Measurements from ENCODE around the gene CHI3L2.

CHI3L2 gene

DNA sequence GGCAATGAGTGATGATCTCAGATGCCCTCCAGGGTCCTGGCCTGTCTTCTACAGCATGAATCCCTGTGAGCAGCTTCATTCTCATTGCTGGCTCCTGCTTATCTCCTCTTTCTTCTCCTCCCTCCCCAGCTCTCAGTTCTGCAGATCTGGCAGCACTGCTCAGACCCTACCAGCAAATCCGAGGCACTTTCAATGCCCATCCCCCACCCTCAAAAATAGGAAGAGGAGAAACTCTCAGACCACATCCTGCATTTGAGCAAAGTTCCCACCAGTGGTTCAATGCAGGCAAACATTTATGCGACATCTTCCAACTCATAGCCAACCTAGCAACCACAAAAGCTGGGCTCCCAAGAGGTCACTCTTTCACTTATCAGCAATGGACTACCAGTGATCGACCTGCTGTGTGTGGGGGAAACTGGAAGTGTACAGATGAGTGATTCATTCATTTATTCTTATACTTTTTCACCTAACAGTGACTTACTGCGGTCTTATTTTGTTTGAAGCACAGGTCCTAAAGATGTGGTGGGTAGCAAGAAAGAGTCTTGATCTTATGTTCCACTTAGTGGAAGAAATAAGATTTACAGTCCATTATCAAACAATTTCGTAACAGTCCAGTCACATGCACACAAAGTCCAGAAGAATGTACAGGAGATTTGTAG lies 5.8 kb upstream of the CHI3L2 start:
- no peak for DNase-seq

DNA sequence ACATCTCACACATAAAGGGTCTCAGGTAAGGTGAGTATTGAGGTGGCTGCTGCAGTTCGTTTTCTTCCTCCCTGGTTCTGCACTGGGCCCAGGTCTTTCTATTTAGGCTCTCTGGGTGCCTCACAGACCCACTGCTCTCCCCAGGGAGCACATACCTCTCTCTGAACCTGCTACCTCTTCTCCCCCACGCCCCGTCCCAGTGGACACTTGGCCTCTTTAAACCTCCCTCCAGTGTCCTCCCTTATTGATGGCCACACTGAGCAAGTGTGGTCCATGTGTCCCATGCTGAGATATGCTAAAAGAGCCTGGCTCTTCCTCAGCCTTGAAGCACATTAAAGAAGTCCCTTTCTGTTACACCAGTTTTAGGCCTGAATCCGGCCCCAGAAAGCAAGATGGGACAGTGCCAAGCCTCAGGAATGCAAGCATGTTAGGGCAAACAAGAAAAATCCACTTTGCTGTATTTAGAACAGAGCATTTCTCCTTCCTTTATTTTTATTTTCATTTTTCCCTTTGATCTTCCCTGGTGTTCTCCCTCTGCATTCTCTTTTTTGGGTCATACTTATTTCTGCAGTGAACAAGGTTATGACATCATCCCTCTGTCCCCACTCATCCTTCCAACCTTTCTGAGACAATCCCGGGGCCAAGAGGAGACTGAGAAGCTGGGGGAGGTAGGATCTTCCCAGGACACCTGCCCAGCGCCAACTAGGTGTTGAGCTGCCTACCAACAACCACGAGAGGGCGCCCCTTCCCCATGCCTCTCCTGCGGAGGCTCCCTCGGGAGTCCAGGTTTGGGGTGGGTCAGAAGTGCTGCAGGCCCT lies 5.0 kb upstream of the CHI3L2 start:
- DNase-seq: peak; percentile 81

DNA sequence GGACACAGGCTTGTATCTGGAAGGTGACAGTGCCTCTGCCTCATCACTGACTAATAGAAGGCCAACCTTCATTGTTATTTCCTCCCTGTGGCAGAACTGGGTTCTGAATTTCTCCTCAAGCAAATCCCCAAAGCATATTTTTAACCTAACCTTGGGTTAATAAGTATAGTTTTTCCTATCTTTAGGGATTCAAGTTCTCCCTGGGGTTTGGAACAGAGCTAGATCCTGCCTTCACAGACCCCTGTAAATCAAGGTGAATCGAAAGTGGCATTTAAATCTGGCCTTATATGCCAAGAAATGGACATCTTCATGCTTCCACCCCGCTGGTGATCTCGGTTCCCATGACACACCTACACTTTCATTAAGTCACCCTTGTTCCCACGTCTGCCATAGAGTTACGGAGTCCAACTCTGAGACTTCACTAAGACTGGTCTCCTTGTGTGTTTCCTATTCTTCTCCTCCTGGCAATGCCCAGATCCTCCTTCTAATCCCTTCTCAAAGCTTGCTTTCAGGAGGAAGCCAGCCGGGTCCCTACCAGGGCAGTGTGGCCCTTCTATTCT lies 4.3 kb upstream of the CHI3L2 start:
- no peak for DNase-seq

DNA sequence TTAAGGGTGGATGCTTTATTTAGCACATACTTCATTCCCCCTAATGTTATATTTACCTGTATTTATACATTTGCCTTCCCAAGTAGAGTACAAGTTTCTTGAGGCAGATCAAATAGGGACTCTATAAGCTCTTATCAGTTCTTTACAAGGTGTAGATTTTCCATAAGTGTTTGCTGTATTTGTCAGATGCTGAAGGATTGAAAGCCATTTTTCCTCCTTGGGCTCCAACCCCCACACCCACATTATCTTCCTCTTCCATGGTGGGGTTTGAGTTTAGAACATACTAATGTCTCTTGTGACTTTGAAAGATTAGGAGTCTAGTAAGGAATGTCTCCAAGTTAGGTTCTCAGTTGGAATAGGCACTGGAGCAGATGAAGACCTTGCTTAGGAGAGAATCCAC lies 2.4 kb upstream of the CHI3L2 start:
- no peak for DNase-seq

DNA sequence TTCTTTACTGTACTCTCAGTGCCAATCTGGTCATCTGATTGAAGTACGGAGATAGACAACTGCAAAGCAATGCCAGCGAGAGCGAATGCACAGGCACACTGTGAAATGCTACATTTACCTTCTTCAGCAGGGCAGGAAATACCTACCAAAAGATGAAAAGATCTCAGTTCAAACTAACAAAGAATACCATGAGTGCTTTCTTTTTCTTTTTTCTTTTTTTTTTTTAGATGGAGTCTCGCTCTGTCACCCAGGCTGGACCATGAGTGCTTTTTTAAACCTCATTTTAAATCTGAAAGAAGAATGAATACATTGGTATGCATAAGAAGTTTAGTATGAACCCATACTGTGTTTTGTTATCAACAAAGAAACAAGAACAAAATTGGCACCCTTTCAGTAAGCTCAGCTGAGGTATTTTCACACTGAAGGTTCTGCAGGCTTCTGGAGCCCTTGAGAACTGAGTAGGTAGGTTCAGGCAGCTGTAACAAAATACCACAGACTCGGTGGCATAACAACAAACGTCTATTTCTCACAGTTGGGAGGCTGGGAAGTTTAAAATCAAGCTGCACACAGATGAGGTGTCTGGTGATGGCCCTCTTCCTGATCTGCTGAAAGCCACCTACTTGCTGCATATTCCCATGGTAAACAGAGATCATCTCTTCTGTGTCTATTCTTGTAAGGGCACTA lies 1.7 kb upstream of the CHI3L2 start:
- no peak for DNase-seq

DNA sequence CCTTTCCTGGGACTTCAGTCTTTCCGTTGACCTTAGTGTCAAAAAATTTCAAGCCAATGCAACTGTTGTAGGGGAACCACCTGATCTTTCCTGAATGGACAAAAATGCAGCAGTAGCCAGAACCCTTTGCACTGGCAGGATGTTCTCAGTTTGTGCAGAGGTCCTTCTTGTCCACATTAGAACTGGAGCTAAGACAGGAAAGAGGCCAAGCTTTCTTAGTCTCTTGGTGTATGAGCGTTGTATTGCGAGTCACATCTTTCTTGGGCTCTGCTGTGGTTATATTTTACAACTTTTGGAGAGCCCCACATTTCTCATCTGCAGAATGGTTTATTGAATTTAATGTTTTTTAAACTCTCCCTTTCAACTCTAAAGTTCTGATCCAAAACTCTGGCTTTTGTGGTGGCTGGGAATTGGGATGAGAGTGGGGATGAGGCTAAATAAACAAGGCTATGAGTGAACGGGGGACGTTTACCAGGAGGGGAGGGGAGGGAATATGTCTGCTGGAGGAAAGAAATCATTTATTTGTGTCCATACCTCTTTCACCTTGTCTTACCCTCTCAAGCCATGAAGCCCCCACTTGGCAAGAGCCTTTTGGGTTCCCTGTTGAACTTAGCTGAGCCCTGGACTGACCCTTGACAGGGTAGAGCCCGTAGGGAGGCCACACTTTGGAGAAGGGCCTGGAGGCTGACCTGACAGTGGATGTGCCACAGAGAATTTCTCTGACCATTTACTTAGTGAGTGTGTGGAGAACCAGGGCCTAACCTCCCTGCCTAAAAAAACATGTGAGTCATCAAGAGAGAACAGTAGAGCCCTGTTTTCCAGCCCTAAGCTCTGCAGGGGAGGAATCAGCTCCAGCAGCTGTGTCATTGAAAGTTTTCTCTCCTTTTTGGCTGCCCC lies 586 bp downstream of the CHI3L2 start:
- DNase-seq: no peak

DNA sequence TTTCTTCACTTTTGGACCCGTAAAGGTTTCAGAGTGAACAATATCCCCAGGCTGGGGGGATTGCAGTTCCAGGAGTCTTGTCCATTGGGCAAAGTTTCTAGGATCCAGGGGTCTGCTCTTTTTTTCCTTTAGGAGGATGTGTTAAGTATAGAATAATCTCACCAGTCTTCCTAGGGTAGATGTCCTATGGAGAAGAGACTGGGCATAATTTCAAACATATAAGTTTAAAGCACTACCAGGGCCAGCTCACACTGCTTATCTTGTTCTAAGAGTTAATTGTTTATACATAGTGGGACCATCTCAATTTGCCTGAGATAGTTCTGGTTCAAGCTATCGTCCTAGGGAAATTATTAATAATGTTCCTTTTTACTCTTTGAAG lies 1.2 kb downstream of the CHI3L2 start:
- no peak for DNase-seq

DNA sequence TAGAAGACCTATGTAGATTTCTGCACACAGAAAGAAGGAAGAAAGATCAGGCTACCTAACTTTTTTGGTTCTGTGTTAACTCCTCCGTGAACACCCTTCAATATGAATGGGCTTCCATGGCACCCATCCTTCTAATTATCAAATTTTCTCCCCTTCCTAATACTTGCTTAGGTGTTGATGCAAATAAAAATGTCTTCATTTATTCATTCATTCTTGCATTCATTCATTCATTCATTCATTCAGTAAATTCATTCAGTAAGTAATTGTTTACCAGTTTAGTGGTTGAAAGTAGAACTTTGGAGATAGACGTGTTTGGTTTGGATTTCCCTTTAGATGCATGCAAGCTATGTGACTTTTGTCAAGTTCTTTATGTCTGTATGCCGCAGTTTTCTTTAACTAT lies 4.6 kb downstream of the CHI3L2 start:
- DNase-seq: no peak

DNA sequence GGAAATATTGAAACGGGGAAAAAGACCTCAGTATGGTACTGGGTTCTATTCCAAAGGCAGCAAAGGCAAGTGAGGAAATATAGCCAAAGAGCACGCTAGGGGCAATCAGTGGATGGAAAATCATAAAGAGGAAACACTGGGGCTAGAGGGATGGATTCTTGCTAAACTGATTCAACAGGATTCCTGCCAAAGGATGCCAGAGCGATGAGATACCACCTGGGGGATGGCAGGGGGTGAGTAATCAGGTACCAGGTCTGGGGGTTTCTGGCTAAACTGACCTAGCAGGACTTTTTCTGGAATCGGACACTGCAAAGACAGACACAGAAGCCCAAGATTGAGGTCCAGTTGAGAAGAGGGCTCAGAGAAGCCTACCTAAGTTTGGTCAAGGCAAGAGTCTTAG lies 6.7 kb downstream of the CHI3L2 start:
- no peak for DNase-seq

DNA sequence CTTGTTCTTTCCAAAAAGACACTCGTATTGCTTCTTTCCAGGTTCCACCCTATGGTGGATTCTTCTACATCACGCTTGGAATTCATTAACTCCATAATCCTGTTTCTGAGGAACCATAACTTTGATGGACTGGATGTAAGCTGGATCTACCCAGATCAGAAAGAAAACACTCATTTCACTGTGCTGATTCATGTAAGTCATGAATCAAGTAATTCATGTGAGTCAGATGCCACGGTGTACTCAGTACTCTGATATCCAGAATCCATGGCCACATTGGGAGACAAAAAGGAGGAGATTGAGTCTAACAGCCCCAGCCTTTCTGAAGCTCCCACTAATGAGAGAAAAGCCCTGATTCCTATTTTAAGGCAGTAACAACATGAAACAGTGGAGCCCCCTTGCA lies 7.4 kb downstream of the CHI3L2 start:
- DNase-seq: no peak

DNA sequence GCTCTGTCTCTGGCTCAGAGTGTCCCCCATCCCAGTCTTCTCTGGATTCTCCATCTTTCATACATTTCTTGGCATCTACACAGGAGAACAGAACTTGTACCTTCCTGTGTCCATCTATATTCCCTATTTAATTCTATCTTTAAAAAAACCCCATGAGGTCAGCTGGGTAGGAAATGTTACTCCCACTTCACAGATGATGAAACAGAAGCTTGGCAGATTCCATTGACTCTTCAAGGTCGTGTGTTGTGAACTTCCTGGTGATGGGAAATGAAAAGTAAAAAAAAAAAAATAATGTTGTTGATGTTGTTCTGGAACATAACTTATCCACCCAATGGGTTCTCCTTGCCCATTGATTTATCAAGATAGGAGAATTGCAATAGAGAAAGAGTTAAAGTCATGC lies 8.9 kb downstream of the CHI3L2 start:
- DNase-seq: no peak

DNA sequence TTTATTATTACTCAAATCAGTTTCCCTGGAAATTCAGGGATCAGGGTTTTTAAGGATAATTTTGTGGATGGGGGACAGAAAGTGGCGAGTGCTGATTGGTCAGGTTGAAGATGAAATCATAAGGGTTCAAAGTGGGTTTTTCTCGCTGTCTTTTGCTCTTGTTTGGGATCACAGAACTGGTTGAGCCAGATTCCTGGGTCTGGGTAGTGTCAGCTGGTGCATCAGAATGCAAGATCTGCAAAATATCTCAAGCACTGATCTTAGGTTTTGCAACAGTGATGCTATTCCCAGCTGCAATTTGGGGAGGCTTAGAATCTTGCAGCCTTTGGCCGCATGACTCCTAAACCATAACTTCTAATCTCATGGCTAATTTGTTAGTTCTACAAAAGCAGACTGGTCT lies 9.3 kb downstream of the CHI3L2 start:
- no peak for DNase-seq

DNA sequence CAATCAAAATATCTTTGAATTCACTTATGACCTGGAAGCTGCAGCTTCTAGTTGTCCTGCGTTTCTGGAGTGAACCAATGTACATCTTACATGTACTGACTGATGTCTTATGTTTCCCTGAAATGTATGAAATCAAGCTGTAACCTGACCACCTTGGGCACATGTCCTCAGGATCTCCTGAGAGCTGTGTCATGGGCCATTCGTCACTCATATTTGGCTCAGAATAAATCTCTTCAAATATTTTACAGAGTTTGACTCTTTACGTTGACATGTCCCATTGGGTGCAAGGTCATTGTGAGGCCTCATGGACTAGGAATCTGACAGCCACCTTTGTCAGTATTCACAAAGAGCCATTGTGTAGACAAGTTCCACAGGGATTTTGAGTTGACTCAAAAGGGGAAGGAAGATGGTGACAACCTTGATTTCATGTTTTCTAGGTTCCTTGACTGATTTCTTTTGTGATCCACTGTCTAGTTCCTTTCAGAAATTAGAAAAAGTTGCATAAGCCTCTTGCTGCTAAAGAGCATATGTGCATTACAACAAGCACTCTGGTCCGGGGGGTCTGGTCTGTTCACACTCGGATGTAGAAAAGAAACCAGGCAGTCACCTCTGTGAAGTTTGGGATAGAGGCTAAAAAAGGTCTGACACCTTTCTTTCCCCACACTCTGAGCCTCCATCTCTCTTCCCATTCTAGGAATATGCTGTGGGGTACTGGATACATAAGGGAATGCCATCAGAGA lies 10.7 kb downstream of the CHI3L2 start:
- DNase-seq: no peak

DNA sequence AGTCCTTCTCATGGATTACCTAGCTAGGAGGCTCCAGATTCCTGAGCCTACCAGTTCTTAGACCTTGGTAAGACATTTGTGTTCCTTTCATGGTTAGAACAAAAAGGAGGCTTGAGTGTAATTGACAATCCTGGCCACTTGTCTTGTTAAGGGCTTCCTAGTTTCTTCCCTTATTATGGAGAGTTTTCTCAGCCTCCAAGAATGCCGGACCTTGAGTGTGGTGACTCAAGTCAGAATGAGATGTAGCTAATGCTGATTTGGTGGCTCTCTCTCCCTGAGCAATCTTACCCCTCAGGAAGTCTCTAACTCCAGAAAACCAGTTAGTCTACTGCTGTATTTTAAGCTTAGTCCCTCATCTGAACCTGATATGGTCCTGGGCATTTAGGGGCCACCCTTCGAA lies 14.3 kb downstream of the CHI3L2 start:
- DNase-seq: no peak

DNA sequence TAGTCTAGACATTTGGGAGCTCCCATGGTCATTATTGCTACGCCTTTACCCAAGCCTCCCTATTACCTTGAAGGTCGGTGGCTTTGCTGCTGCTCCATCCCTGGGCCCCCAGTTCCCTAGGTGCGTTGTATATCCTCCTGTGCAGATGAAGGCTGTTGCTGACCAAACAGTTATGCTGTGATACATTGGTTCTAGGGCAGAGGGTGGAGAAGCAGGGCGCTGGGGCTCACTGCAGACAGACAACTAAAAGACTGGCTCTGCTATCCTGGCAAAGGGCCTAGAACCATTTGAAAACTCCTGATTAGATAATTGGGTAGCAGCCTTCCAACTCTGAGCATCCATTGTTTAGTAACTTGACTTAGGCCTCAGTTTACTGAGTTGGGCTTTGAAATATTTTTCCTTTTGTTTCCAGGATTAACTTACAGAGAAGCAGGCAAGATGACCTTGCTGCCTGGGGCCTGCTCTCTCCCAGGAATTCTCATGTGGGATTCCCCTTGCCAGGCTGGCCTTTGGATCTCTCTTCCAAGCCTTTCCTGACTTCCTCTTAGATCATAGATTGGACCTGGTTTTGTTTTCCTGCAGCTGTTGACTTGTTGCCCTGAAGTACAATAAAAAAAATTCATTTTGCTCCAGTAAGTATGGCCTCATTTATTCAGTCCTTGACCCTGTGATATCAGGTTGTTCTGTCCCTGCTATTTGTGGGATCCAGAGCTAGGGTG lies 15.5 kb downstream of the CHI3L2 start:
- DNase-seq: no peak

DNA sequence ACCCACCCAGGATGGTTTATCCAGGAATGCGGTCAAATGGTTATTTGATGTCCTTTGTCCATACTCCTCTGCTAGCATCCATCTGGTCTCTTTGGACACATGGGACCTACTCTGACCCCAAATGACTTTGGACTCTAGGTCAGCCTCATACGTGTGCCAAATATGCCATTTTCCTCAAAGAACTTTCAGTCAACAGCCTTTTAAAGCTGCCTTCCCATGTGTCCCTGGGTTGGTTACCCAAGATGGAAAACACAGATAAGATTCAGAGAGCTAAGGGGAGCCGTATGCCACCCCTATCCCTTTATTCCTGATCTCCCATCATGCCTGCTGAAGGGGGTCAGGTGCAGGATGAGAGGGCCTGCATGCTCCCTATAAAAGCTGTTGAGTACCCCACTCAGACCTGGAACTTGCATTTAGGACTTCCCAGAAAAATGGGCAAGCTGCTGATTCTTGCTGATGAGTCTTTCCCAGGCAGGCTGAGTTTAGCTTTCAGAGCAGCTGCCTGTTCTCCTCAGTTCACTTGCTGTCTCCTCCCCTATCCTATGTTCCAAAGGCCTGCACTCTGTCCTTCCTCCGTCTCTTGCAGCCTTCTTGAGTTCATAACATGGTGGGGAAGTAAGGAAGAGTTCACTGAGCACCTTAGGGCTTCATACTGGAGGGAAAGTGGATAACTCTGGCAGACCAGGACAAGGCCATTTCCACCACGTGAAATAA lies 19.8 kb downstream of the CHI3L2 start:
- no peak for DNase-seq

DNA sequence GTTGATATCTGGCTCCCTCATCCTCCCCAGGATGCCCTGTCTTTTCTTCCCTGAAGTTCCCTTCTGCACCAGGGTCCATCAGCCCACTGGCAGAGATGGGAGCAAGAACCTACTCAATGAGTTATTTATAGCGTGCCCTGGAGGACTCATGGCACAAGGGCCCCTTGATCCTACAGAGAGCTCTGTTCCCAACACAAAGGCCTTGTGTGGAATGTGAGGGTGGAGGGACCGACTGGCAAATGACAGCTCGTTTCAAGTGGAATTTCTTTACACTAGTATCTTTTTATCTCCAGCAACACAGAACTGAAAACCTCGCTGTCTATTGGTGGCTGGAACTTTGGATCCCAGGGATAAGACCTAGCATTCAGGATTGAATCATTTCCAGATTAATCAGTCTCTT lies 22.4 kb downstream of the CHI3L2 start:
- DNase-seq: no peak

DNA sequence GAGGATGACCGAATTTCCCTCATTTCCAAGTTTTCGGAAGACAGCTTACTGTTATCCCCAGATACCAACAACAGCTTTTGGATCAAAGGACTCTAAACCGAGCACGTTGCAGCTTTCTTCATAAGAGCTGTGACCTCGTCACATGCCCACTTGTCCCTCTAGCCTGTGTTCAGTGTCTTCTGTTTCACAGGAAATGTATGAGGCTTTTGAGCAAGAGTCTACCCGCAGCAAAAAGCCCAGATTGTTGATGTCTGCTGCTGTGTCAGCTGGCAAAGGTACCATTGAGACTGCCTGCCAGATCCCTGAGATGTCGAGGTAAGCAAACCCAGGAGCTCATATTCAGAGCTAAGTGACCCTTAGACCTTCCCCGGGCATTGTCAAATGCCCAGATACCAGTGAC lies 24.1 kb downstream of the CHI3L2 start:
- DNase-seq: no peak

DNA sequence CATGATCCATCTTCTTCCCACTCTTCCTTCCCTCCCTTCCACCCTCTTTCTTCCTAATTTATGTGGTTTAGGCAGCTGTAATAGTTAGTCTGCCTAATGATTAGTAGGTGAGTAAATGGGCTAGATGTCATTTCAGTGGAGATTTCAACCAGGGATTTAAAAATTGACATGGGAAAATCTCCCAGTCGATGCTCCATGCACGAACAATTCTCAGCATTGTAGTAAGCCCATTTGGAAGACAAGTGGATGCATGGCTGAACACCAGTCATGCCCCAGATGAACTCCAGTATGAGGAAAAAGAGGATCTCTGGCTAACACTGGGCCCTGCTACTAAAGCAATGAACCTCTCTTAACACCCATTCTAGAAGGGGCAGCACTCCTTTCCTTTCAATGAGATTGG lies 25.3 kb downstream of the CHI3L2 start:
- DNase-seq: no peak

DNA sequence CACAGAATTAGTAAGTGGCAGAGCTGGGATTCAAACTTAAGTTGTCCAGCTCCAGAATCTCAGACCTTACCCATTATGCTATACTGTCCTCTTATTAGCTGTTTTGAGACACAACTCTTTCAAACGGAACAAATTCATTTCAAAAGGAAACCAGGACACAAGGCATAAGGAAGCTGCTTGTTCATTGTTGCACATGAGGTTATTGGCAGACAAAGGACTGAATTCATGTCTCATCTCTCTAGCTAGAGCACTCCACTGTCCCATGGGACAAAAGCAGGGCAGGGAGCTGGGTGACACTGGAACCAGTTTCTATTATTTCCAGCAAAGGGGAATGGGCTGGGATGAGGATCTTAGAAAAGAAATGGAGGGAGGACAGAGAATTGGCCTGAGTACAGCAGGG lies 26.4 kb downstream of the CHI3L2 start:
- DNase-seq: no peak
